CD4-positive, alpha-beta T cell treated with Interleukin-17A for 4 hours (primary cell): ENCODE data around the gene CLK3.
A peak's percentile ranks its signal among the peaks of the same experiment; 100 is the strongest.

Source experiments
- DNase-seq: peaks from one replicate; pipeline ENCODE4 v3.0.0-alpha.2; 2020; ENCODE audit warnings: mixed read lengths

Gene CLK3

GRCh38 chr15:74603789-74604705 lies 11.6 kb upstream of the CLK3 start:
- no peak for DNase-seq

DNA sequence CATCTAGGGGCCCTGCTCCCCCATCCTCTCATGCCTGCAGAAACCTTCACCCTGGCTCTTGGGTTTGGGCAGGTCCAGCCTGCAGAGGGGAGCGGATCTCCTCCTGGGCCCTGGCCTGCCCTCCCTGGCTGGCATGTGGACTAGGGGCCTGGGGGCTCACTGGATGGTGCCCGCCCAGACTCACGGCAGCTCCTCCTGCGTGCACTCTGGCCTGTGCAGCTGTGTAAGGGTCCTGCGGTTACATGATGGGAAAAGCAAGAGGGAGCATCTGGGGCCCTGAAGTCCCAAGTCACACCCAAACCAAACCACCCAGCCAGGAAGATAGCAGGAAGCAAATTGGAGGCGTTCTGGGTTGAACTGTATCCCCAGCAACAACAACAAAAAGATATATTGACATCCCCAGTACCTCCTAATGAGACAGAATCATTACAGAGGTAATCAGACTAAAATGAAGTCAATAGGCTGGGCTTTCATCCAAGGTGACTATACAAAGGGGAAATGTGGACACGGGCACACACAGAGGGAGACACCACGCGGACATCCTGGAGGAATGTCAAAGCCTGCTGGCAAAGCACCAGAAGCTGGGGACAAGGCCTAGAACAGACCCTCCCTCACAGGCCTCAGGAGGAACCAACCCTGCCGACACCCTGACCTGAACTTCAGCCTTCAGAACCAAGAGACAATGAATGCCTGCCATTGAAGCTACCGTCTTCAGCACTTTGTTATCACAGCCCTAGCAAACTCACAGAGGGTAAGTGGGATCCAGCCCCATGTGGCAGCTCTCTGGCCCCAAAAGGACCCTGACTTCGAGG lies 10.4 kb upstream of the CLK3 start:
- DNase-seq, result no peak

DNA sequence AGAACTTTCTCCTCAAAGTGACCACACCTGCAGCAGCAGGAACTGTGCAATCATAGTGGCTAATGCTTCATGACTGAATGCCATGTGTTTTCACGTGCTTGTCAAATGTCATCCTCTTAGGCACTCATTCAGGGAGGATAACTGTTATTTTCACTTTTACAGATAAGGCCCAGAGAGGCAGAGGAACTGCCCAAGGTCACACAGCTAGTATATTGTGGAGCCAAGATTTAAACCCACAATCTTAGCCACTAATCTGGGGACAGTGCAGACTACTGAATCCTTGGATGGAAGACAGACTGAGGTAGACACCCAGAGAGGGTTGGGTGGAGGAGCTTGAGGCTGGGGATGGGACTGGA lies 9.9 kb upstream of the CLK3 start:
- no peak for DNase-seq

- DNase-seq, result no peak
Observed at GRCh38 chr15:74608786-74609185, 6.8 kb upstream of the CLK3 start.

DNA sequence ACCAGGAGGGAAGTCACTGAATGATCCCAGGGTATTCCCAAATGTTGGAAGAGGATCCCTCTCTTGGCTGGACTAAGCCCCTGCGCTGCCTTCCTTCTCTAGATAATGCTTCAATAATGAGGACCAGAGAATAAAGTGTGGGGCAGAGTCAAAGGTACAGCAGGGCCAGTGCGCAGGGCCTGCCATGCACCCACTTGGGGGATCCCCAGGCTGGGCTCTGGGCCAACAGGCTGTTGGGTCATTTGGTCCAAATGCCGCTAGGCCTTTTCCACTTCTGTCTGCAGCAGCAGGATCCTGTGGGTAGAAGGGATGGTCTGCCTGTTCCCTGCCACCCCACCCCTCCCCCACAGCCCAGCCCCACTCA lies 5.7 kb upstream of the CLK3 start:
- no peak for DNase-seq

GRCh38 chr15:74610302-74610951 lies 5.2 kb upstream of the CLK3 start:
- DNase-seq, result no peak

DNA sequence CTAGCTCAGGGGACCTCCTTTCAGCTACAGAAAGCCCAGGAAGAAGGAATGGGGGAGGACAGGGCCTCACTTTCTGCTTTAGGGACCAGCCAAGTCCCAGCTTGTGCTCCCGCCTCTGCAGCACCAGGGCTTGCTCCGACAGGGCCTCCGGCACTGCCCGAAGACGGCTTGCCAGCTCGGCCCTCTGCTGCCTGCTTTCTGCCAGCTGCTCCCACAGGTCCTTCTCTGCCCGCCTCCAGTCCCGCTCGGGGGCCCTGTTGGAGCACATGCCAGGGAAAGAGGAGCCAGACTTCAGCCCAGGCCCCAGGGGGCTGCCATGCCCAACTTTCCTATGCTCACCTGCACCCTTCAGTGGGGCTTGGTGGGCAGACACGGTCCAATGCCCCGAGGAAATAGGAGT lies 4.3 kb upstream of the CLK3 start:
- no peak for DNase-seq

DNA sequence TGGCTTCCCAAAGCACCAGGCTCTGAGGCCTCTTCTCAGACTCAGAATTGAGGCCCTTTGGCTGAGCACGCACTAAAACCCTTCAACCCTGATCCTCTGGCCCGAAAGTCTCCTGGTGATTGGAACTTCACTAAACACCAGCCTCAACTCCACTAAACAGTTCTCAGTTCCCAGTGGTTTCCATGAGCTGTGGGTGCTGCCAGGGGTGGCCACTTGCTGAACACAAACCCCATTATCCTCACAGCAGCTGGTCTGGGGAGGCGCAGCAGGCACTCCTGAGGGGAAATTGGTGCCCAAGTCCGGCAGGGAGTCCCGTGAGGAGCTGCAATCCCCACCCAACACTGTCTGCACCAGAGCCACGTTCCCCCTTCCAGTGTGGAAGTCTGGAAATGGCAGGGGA lies 3.8 kb upstream of the CLK3 start:
- DNase-seq, result no peak

DNA sequence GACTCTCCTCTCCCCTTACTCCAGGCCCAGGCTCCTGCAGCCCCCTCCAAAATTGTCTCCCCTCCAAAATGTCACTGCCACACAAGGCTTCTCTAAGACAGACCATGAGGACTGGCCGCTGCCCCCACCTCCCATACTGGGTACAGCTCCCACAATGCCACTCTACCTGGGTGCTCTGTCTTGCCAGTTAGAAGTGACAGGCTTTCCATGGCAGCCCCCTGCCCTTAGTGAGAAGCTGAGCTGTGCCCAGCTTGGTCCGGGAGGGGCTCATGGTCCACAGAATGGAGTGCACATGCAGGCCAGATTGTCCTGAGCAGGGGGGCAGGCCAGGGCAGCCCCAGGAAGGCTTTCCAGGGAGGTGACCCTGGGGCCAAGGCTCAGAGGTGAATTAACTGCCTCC lies 3.0 kb upstream of the CLK3 start:
- no peak for DNase-seq

GRCh38 chr15:74613089-74613952 lies 2.3 kb upstream of the CLK3 start:
- no peak for DNase-seq

DNA sequence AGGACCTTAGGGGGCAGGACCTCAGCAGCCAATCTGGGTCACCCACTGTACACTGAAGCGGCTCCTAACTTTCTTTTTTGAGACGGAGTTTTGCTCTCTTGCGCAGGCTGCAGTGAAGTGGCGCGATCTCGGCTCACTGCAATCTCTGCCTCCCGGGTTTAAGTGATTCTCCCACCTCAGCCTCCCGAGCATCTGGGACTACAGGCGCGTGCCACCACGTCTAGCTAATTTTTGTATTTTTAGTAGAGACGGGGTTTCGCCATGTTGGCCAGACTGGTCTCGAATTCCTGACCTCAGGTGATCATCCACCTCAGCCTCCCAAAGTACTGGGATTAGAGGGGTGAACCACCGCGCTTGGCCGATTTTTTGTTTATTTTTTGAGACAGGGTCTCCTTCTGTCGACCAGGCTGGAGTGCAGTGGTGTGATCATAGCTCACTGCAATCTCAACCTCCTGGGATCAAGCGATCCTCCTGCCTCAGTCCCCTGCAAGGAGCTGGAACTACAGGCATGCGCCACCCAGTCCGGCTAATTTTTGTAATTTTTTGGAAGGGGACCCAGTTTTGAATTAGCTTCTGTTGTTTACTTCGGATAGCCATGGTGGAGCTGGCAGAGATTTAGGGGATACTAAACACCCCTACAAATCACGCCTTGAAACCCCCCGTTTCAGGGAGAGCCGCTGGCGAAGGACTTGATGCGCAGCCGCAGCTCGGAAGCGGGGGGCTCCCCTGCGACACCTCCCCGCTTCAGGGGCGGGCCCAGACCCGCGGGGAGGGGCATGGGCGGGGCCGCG lies 1.5 kb upstream of the CLK3 start:
- DNase-seq, result no peak

DNA sequence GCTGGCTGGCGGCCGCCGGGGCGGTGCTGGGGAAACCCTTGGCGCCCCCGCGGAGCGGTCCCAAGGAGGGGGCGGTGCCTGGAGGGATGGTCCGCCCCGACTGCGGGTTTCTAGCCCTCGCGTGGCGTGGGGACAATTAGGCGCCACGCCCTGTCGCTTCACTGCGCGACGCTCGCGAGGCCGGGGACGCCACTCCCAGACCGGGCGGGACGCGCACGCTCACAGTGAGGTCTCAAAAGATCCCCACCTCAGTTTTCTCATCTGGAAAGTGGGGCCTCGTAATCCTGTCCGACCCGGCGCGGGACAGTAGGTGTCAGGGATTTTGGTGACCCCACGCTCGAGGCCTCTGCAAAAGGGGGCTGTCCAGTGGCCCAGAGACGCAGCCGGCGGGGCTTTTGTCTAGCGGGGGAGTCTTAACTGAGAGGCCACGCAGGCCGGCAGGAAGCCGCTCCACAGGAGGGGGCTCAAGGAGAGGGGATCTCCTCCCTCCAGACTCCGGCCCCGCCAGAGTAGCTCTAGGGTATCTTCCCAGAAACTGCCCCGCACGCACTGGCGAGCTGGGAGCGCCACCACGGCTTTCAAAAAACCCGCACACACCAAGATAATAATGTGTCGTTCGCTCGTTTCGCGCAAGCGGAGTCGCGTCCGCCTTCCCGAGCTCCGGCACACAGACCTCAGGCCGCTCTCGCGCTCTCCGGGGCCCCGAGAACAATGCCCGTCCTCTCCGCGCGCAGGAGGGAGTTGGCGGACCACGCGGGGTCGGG lies 710 bp upstream of the CLK3 start:
- DNase-seq, result peak; percentile 94

- DNase-seq, result peak; percentile 76
Observed at GRCh38 chr15:74616366-74616939, 817 bp downstream of the CLK3 start.

DNA sequence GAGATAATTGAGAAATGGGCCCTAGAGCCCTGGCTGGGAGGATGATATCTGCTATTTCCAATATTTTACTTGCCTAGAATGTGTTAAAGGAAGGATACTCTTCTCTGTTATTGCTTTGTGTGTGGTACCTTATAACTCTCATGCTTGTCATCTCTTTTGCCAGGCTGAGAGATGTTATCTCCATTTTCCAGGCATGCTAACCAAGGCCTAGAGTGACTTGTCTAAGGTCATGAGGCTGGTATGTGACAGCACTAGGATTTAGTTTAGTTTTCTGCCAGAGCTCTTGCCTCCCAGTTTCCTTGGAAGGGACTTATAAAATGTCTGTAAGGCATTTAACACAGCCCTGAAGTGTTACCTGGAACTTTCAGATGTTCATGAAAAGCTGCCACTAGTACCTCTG lies 1.4 kb downstream of the CLK3 start:
- no peak for DNase-seq

DNA sequence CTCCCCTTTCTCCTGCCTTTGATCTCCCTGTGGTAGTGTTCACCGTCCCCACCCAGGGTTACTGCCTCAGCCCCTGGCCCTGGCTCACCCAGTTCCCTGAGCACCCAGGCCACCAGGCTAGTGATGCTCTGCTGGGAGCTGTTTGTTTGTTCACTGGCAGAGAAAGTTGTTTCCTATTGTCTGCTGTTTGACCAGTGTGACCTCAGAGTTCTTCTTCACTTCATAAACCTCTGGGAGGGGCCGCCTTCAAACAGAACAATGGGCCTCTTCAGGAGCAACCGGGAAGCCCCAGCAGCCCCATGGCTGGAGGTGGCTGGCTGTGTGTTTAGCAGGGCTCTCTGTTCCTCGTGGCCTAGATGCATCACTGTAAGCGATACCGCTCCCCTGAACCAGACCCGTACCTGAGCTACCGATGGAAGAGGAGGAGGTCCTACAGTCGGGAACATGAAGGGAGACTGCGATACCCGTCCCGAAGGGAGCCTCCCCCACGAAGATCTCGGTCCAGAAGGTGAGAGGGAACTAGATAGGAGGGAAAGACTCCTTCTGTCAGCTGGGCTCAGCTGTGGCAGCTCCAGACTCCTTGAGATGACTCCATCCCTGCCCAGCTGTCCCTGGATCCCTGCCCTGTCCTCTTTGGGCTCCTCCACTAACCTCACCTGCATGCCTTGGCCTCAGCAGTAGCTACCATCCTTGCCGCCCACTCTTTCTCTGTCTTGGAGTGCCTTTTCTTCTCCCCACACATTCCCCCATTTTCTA lies 3.4 kb downstream of the CLK3 start:
- no peak for DNase-seq

DNA sequence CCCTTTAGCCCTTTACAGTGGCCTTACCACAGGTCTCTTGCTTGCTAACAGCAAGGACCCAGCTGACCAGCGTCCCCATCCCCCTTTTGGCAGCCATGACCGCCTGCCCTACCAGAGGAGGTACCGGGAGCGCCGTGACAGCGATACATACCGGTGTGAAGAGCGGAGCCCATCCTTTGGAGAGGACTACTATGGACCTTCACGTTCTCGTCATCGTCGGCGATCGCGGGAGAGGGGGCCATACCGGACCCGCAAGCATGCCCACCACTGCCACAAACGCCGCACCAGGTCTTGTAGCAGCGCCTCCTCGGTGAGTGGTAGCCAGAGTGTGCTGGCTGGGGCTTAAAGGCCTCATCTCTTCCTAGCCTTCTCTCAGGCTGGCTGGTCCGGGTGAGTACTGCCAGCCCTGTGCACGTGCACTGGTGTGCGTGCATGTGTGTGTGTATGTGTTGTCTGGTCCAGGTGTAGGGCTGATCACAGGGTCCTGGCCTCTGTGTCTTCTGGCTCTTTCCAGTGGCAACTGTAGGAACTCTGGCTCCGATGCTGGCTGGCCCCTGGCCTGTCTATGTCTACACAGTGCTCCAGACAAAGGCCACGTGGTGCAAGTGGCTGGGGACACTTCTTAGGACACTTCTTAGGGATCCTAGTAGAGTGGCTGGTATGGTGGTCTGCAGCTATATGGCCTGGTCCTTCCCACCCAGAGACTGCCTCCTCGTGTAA lies 4.4 kb downstream of the CLK3 start:
- no peak for DNase-seq

- peak; percentile 74 for DNase-seq
Observed at GRCh38 chr15:74620636-74621545, 5.3 kb downstream of the CLK3 start.

- no peak for DNase-seq
Observed at GRCh38 chr15:74621546-74621920, 5.9 kb downstream of the CLK3 start.
